PFSK-1 (cell line): ENCODE data around the gene LACTBL1. TPM values are rescaled to one million over a fixed set of nuclear protein-coding genes. Genes with fewer than 3 reads are reported as not detected.

Experiments used
- FOXP2 ChIP-seq: optimal IDR thresholded peaks from 2 replicates; pipeline ENCODE3; 2011; ENCODE audit warnings: borderline replicate concordance, control low read depth, inconsistent platforms; ENCODE audit not compliant: insufficient read depth; ENCODE audit errors: extremely low read length, extremely low read depth
- POLR2AphosphoS5 ChIP-seq: IDR thresholded peaks from 2 replicates; pipeline ENCODE4 v1.6.1; 2012; ENCODE audit warnings: low read depth, mild to moderate bottlenecking, control low read depth, low read length, moderate library complexity
- SIN3A ChIP-seq: IDR thresholded peaks from 2 replicates; pipeline ENCODE4 v1.6.1; 2012; ENCODE audit warnings: mild to moderate bottlenecking, low read length, moderate library complexity, borderline replicate concordance; ENCODE audit not compliant: insufficient read depth
- TAF1 ChIP-seq: IDR thresholded peaks from 2 replicates; pipeline ENCODE4 v1.6.1; 2012; ENCODE audit warnings: low read length, control low read depth, borderline replicate concordance; ENCODE audit not compliant: insufficient read depth
- polyA plus RNA-seq: library from polyadenylated mRNA; unstranded; fragments of >200 nt; gene quantifications from one replicate; pipeline ENCODE4 v1.2.1, GENCODE V29; 2012; ENCODE audit warnings: low read depth, missing spikeins; ENCODE audit not compliant: insufficient read length
- TF ChIP-seq, protein P1 (sequence below), 2 experiments: IDR thresholded peaks; 2 replicates each; pipeline versions ENCODE4 v1.6.1 to v1.8.0; 2011 to 2012; ENCODE audit warnings: low read depth in 2 of 2, low read length in 2 of 2, control low read depth in 1 of 2, inconsistent platforms in 1 of 2, mild to moderate bottlenecking in 1 of 2, moderate library complexity in 1 of 2; ENCODE audit not compliant: insufficient read depth in 1 of 2

Gene LACTBL1
- polyA plus RNA-seq = not detected

DNA sequence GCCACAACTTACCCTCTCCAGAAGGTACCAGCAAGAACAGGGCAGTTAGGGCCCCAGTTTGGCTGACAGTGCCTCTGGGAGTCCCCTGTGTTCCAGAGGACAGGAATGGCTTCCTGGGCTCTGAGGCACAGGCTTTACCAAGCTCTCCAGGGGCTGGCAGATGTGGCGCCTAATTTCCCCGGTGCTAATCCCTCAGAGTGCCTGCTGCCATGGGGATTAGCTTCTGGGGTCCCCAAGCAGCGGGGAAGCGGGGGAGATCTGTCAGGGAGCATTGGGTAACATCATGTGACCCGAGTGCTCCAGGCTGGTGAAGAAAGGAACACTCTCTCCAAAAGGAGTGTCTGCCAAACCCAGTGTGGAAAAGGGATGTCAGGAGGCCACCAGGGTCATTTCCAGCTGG is at the start of gene LACTBL1:
Gene LACTBL1 (minus strand): TSS at position 107 of the 400 bp plus-strand sequence. CDS start 550 bp downstream, outside the sequence.
- TF ChIP-seq TAF1 (no peak), FOXP2 (no peak), POLR2AphosphoS5 (no peak), SIN3A (no peak)
- TF ChIP-seq, protein P1, sequence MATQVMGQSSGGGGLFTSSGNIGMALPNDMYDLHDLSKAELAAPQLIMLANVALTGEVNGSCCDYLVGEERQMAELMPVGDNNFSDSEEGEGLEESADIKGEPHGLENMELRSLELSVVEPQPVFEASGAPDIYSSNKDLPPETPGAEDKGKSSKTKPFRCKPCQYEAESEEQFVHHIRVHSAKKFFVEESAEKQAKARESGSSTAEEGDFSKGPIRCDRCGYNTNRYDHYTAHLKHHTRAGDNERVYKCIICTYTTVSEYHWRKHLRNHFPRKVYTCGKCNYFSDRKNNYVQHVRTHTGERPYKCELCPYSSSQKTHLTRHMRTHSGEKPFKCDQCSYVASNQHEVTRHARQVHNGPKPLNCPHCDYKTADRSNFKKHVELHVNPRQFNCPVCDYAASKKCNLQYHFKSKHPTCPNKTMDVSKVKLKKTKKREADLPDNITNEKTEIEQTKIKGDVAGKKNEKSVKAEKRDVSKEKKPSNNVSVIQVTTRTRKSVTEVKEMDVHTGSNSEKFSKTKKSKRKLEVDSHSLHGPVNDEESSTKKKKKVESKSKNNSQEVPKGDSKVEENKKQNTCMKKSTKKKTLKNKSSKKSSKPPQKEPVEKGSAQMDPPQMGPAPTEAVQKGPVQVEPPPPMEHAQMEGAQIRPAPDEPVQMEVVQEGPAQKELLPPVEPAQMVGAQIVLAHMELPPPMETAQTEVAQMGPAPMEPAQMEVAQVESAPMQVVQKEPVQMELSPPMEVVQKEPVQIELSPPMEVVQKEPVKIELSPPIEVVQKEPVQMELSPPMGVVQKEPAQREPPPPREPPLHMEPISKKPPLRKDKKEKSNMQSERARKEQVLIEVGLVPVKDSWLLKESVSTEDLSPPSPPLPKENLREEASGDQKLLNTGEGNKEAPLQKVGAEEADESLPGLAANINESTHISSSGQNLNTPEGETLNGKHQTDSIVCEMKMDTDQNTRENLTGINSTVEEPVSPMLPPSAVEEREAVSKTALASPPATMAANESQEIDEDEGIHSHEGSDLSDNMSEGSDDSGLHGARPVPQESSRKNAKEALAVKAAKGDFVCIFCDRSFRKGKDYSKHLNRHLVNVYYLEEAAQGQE (IDR thresholded peaks at IDR 0.05; ENCODE audit: insufficient read depth in 1 of 2, low read depth in 2 of 2, low read length in 2 of 2) = no peak

- TF ChIP-seq SIN3A (no peak), TAF1 (no peak), FOXP2 (no peak), POLR2AphosphoS5 (no peak)
- TF ChIP-seq, protein P1 (IDR thresholded peaks at IDR 0.05; ENCODE audit: insufficient read depth in 1 of 2, low read depth in 2 of 2, low read length in 2 of 2) = no peak
Measured at GRCh38 chr1:23021834-23022233, 49.2 kb upstream of the LACTBL1 start.

DNA sequence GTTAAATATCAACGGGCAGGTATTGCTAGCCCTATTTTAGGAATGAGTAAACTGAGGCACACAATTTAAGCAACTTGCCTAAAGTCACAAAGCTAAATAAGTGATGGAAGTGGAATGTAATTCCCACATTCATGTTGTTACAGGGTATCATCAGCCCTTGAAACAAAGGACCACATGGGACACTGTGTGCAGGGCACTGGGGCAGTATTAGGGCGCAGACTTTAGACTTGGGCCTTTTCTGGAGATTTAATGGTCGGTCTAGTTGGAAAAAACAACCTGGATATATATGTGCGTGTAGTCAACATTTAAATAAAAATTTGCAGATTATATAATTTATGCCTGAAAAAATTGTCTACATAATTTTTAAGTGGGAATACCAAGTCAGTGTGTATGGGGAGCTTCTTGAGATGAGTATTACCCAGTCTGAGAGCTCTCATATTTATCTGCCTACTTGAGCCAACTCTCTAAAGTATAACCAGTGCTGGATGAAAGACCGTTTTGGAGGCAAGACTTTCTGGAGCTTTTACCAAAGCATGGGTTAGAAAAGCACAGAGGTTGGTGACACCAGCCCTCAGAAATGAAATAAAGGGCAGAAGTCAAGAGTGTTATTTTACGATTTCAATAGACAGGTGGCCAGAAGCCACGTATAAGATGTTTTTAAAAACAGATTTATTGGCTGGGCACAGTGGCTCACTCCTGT is 48.2 kb upstream of the LACTBL1 start:
- TF ChIP-seq, protein P1 (IDR thresholded peaks at IDR 0.05; ENCODE audit: insufficient read depth in 1 of 2, low read depth in 2 of 2, low read length in 2 of 2) = no peak
- no peak for TF ChIP-seq FOXP2
- TF ChIP-seq TAF1 = no peak
- no peak for TF ChIP-seq SIN3A
- no peak for TF ChIP-seq POLR2AphosphoS5

GRCh38 chr1:23019863-23020625 is 47.4 kb upstream of the LACTBL1 start:
- TF ChIP-seq FOXP2 = no peak
- TF ChIP-seq, protein P1 (IDR thresholded peaks at IDR 0.05; ENCODE audit: insufficient read depth in 1 of 2, low read depth in 2 of 2, low read length in 2 of 2) = no peak
- no peak for TF ChIP-seq POLR2AphosphoS5
- TF ChIP-seq SIN3A = no peak
- no peak for TF ChIP-seq TAF1
